ENCODE results near the gene CHP2.

DNA sequence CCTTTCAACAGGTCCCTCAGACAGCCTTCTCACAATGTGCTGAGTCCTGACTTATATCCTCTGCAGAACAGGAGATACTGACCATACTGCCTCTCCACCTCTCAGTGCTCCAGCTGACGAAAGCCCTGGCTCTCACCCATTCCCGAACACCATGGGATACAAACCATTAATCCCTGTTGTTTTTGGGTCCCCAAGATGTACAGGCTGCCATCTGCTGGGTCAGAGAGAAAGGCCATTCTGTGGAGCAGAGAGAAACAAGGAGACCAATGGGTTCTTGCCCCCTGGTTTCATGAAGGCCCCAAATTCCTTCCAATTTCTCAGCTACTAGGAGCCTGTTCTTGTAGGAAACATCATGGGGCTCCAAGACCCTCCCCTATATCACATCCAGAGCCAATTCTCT is 44.8 kb upstream of the CHP2 start:
- TF ChIP-seq, protein P1, sequence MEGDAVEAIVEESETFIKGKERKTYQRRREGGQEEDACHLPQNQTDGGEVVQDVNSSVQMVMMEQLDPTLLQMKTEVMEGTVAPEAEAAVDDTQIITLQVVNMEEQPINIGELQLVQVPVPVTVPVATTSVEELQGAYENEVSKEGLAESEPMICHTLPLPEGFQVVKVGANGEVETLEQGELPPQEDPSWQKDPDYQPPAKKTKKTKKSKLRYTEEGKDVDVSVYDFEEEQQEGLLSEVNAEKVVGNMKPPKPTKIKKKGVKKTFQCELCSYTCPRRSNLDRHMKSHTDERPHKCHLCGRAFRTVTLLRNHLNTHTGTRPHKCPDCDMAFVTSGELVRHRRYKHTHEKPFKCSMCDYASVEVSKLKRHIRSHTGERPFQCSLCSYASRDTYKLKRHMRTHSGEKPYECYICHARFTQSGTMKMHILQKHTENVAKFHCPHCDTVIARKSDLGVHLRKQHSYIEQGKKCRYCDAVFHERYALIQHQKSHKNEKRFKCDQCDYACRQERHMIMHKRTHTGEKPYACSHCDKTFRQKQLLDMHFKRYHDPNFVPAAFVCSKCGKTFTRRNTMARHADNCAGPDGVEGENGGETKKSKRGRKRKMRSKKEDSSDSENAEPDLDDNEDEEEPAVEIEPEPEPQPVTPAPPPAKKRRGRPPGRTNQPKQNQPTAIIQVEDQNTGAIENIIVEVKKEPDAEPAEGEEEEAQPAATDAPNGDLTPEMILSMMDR (IDR thresholded peaks at IDR 0.05), result no peak
- TF ChIP-seq POLR2AphosphoS5 (IDR thresholded peaks at IDR 0.05; ENCODE audit: insufficient read depth in 1 of 2, low read depth in 1 of 2) (no peak), POLR2A (IDR thresholded peaks at IDR 0.05) (no peak)
